SK-N-SH (cell line): ENCODE results near the gene PDS5B. TPM values are rescaled to one million over a fixed set of nuclear protein-coding genes. Genes with fewer than 3 reads are reported as not detected.
A peak's percentile ranks its signal among the peaks of the same experiment; 100 is the strongest.
"Not testable (repeated sequence)": the region's sequence is repeated elsewhere in the genome, so short reads cannot be mapped to it uniquely, and the experiment has no call there.

Source experiments
- CTCF ChIA-PET: fragments of 300-600, 350-600 bp; formaldehyde crosslinking; extraction: SDS; loops from one replicate; lab custom pipeline; 2021; lab: Yijun Ruan, JAX
- POLR2A ChIA-PET: fragments of 350-600 bp; sonication (Branson Sonifier 250); formaldehyde crosslinking; extraction: SDS; loops from one replicate; lab custom pipeline; 2020; ENCODE audit warnings: antibody characterized with exemption, inconsistent platforms; lab: Yijun Ruan, JAX
- DNase-seq: peaks from one replicate; pipeline ENCODE4 v3.0.0; 2012
- H2AFZ ChIP-seq: fragments of 200-600 bp; sonication (generic); 2 replicates; pipeline ENCODE4 v1.8.1; 2016; ENCODE audit warnings: antibody characterized with exemption, mild to moderate bottlenecking, low read depth
- H3F3A ChIP-seq: fragments of 200-600 bp; sonication (generic); replicated peaks from 2 replicates; pipeline ENCODE3; 2016; ENCODE audit warnings: antibody characterized with exemption, mild to moderate bottlenecking; ENCODE audit not compliant: insufficient read depth
- H3K27ac ChIP-seq, 2 experiments: fragments of 200-500 bp in 1 of 2; fragments of 200-600 bp in 1 of 2; sonication (Bioruptor generic) in 1 of 2; sonication (generic), shearing (Covaris generic) in 1 of 2; 2 replicates each; pipeline versions ENCODE4 v1.5.1 to v1.6.1; 2014 to 2016; ENCODE audit warnings: low read depth in 2 of 2, inconsistent platforms in 1 of 2, low read length in 1 of 2, mild to moderate bottlenecking in 1 of 2, mixed read lengths in 1 of 2
- H3K27me3 ChIP-seq: fragments of 200-600 bp; sonication (generic), shearing (Covaris generic); 2 replicates; pipeline ENCODE4 v1.6.1; 2016; ENCODE audit warnings: mixed run types; ENCODE audit not compliant: insufficient read depth
- H3K36me3 ChIP-seq, 2 experiments: fragments of 200-500 bp in 1 of 2; fragments of 200-600 bp in 1 of 2; sonication (Bioruptor generic) in 1 of 2; sonication (generic) in 1 of 2; replicated peaks in 1 of 2; 2 replicates each; pipeline versions ENCODE3 to v1.5.1; 2014 to 2016; ENCODE audit warnings: low read length in 1 of 2, mild to moderate bottlenecking in 1 of 2; ENCODE audit not compliant: insufficient read depth in 2 of 2, control insufficient read depth in 1 of 2
- H3K4me1 ChIP-seq, 2 experiments: fragments of 200-500 bp in 1 of 2; fragments of 200-600 bp in 1 of 2; sonication (Bioruptor generic) in 1 of 2; sonication (generic), shearing (Covaris generic) in 1 of 2; 2 replicates each; pipeline versions ENCODE4 v1.5.1 to v1.6.1; 2014 to 2016; ENCODE audit warnings: low read depth in 1 of 2, low read length in 1 of 2, mixed run types in 1 of 2; ENCODE audit not compliant: insufficient read depth in 2 of 2, control insufficient read depth in 1 of 2
- H3K4me2 ChIP-seq: fragments of 200-600 bp; sonication (generic), shearing (Covaris generic); 2 replicates; pipeline ENCODE4 v1.6.1; 2017; ENCODE audit warnings: mixed run types
- H3K4me3 ChIP-seq, 2 experiments: fragments of 200-500 bp in 1 of 2; fragments of 200-600 bp in 1 of 2; sonication (Bioruptor generic) in 1 of 2; sonication (generic), shearing (Covaris generic) in 1 of 2; 2 replicates each; pipeline versions ENCODE4 v1.5.1 to v1.8.1; 2014 to 2016; ENCODE audit warnings: low read depth in 2 of 2, inconsistent platforms in 1 of 2, low read length in 1 of 2, mild to moderate bottlenecking in 1 of 2, mixed read lengths in 1 of 2, moderate library complexity in 1 of 2
- H3K79me2 ChIP-seq: fragments of 200-600 bp; sonication (generic); 2 replicates; pipeline ENCODE4 v1.8.1; 2017; ENCODE audit warnings: mild to moderate bottlenecking; ENCODE audit not compliant: insufficient read depth
- H3K9ac ChIP-seq: fragments of 200-600 bp; sonication (generic); 2 replicates; pipeline ENCODE4 v1.6.1; 2017; ENCODE audit warnings: mixed run types
- H3K9me2 ChIP-seq: fragments of 200-600 bp; sonication (generic); 2 replicates; pipeline ENCODE4 v1.6.1; 2017; ENCODE audit warnings: mixed run types
- H3K9me3 ChIP-seq: fragments of 200-600 bp; sonication (generic); 2 replicates; pipeline ENCODE4 v1.6.1; 2017; ENCODE audit warnings: mixed run types, mild to moderate bottlenecking, moderate library complexity
- H4K20me1 ChIP-seq: fragments of 200-600 bp; sonication (generic); 2 replicates; pipeline ENCODE4 v1.6.1; 2017; ENCODE audit warnings: mild to moderate bottlenecking, mixed run types; ENCODE audit not compliant: insufficient read depth
- ELF1 ChIP-seq: IDR thresholded peaks from 2 replicates; pipeline ENCODE4 v1.4.0; 2012
- FOSL2 ChIP-seq: IDR thresholded peaks from 2 replicates; pipeline ENCODE4 v1.4.0; 2012; ENCODE audit warnings: low read depth, mild to moderate bottlenecking, moderate library complexity, borderline replicate concordance
- FOXM1 ChIP-seq: IDR thresholded peaks from 2 replicates; pipeline ENCODE4 v1.4.0; 2012; ENCODE audit warnings: low read depth, mild to moderate bottlenecking
- RXRA ChIP-seq: IDR thresholded peaks from 2 replicates; pipeline ENCODE4 v1.4.0; 2012; ENCODE audit warnings: low read depth, mild to moderate bottlenecking, borderline replicate concordance
- TCF12 ChIP-seq: IDR thresholded peaks from 2 replicates; pipeline ENCODE4 v1.4.0; 2012
- TEAD4 ChIP-seq: IDR thresholded peaks from 2 replicates; pipeline ENCODE4 v1.4.0; 2012; ENCODE audit warnings: mild to moderate bottlenecking, borderline replicate concordance; ENCODE audit not compliant: insufficient read depth
- YY1 ChIP-seq: IDR thresholded peaks from 2 replicates; pipeline ENCODE4 v1.4.0; 2012; ENCODE audit warnings: low read depth, mild to moderate bottlenecking
- WGBS: methylation state at CpG from one replicate; pipeline ENCODE4 v1.1.6; 2017; ENCODE audit warnings: low lambda C conversion rate; 5-methylcytosine and 5-hydroxymethylcytosine counted together
- polyA plus RNA-seq, 3 experiments: library from polyadenylated mRNA; depleted of rRNA; stranded (reverse); fragments of >200 nt; gene quantifications; 2 replicates each; pipeline ENCODE4 v1.2.3, GENCODE V29; 2012
- small RNA-seq, 7 experiments: library from RNA; depleted of rRNA; stranded (forward); fragments of <200 nt; gene quantifications; one replicate each; pipeline ENCODE3, GENCODE V24; 2012
- TF ChIP-seq, protein P1 (sequence below): IDR thresholded peaks from 2 replicates; pipeline ENCODE4; 2012
- TF ChIP-seq, protein P2 (sequence below): IDR thresholded peaks from 2 replicates; pipeline ENCODE4 v1.4.0; 2012; ENCODE audit warnings: low read depth
- TF ChIP-seq, protein P3 (sequence below): IDR thresholded peaks from 2 replicates; pipeline ENCODE4 v1.6.1; 2012; ENCODE audit warnings: mild to moderate bottlenecking, low read depth, low read length, moderate library complexity

Gene PDS5B
- polyA plus RNA-seq, 1 of the 3 experiments (the other 2 are of a cell fraction): 3.8 TPM

DNA sequence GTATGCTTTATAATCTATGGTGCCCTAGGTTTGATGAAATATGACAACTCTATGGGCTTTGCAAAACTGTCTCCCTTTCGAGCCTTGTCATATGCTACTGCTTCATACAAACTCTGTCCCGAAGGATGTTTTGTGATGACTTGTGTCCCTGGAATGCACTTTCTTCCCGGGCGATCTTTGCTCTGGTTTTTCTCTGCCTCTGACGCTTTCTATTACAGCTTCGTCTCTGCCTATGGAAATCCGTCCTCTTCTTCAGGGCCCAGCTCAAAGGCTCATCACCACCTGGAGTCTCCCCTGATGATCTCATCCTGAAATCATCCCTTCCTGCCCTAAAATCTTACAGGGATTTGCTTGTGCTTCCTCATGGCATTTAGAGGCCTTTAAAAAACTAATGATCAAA, 238.4 kb downstream of the PDS5B start (continued):
- TF ChIP-seq RXRA (peak; percentile 47; the same call in 1 of the 2 replicates), FOXM1 (peak; percentile 80; the same call in 1 of the 2 replicates), TCF12 (peak; percentile 99), ELF1 (0 out of 2 replicates have a peak, but pooled peaks have one; percentile 14), TEAD4 (peak; percentile 94)
- TF ChIP-seq, protein P1, sequence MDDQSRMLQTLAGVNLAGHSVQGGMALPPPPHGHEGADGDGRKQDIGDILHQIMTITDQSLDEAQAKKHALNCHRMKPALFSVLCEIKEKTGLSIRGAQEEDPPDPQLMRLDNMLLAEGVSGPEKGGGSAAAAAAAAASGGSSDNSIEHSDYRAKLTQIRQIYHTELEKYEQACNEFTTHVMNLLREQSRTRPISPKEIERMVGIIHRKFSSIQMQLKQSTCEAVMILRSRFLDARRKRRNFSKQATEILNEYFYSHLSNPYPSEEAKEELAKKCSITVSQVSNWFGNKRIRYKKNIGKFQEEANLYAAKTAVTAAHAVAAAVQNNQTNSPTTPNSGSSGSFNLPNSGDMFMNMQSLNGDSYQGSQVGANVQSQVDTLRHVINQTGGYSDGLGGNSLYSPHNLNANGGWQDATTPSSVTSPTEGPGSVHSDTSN: peak; percentile 93
- TF ChIP-seq, protein P2, sequence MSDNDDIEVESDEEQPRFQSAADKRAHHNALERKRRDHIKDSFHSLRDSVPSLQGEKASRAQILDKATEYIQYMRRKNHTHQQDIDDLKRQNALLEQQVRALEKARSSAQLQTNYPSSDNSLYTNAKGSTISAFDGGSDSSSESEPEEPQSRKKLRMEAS: peak; percentile 36; the same call in 1 of the 2 replicates
- TF ChIP-seq, all 33 proteins: peak for 11

DNA sequence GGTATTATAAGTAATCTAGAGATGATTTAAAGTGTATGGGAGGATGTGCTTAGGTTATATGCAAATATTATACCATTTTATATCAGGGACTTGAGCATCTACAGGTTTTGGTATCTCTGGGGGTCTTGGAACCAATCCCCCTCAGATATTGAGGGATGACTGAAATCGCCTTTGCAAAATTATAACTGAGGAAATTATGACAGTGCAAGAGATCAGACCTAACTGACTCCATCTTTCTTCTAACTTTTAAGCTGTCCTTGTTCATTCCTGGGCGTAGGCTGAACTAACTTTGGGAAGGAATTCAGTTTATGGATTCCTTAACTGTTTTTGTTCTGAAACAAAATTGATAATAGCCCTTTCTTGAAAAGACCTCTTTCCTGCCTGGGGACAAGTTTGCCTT, 239.2 kb downstream of the PDS5B start:
- H2AFZ ChIP-seq: 0 out of 2 replicates have a peak overlapping the region, but pooled peaks have one; percentile 73
- CTCF ChIA-PET: no interaction called here

DNA sequence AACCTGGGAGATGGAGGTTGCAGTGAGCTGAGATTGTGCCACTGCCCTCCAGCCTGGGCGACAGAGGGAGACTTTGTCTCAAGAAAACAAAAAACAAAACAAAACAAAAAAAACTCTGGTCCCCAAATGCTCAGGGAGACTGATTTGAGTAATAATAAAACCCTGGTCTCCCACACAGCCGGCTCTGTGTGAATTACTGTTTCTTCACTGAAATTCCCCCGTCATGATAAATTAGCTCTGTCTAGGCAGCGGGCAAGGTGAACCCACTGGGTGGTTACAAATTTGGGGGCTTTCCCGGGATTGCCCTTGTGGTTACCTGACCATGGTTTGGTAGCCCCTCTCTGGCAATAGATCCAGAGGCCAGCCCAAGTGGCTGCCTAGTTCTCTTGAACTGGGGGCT, 240.1 kb downstream of the PDS5B start:
- H3K9ac ChIP-seq, H4K20me1 ChIP-seq, H2AFZ ChIP-seq, H3K27me3 ChIP-seq, H3K4me3 ChIP-seq, H3K36me3 ChIP-seq, POLR2A ChIA-PET, H3K9me3 ChIP-seq, H3K79me2 ChIP-seq, H3K4me2 ChIP-seq, DNase-seq, H3K9me2 ChIP-seq, H3K27ac ChIP-seq, CTCF ChIA-PET: not testable (repeated sequence)
- peaks cover 12% of the 10 kb centered on the region for H3F3A ChIP-seq
- peaks cover 2 to 16% of the 10 kb centered on the region in 2 experiments; a peak in 3 of 4 replicates for H3K4me1 ChIP-seq
- 99% methylated on average over 5 of the region's 5 CpGs for WGBS

More for the DNA sequence above, 239.2 kb downstream of the PDS5B start:
- H3K9me2 ChIP-seq: no peaks in the 10 kb centered on the region
- no peaks in the 10 kb centered on the region for H4K20me1 ChIP-seq
- no peak for DNase-seq
- POLR2A ChIA-PET: no interaction called here
- peak overlapping the region; percentile 39 to 77; a peak in 3 of 4 replicates for H3K27ac ChIP-seq
- WGBS: 95% methylated on average over 2 of the region's 2 CpGs
- H3K9me3 ChIP-seq: no peaks in the 10 kb centered on the region
- no peak overlapping the region for H3K4me3 ChIP-seq
- H3F3A ChIP-seq: peaks cover 12% of the 10 kb centered on the region
- TF ChIP-seq YY1: no peak
- no peak for TF ChIP-seq FOSL2
- TF ChIP-seq, protein P3, sequence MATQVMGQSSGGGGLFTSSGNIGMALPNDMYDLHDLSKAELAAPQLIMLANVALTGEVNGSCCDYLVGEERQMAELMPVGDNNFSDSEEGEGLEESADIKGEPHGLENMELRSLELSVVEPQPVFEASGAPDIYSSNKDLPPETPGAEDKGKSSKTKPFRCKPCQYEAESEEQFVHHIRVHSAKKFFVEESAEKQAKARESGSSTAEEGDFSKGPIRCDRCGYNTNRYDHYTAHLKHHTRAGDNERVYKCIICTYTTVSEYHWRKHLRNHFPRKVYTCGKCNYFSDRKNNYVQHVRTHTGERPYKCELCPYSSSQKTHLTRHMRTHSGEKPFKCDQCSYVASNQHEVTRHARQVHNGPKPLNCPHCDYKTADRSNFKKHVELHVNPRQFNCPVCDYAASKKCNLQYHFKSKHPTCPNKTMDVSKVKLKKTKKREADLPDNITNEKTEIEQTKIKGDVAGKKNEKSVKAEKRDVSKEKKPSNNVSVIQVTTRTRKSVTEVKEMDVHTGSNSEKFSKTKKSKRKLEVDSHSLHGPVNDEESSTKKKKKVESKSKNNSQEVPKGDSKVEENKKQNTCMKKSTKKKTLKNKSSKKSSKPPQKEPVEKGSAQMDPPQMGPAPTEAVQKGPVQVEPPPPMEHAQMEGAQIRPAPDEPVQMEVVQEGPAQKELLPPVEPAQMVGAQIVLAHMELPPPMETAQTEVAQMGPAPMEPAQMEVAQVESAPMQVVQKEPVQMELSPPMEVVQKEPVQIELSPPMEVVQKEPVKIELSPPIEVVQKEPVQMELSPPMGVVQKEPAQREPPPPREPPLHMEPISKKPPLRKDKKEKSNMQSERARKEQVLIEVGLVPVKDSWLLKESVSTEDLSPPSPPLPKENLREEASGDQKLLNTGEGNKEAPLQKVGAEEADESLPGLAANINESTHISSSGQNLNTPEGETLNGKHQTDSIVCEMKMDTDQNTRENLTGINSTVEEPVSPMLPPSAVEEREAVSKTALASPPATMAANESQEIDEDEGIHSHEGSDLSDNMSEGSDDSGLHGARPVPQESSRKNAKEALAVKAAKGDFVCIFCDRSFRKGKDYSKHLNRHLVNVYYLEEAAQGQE: no peak
- H3K79me2 ChIP-seq: no peaks in the 10 kb centered on the region
- H3K4me2 ChIP-seq: no peak overlapping the region
- no peaks in the 10 kb centered on the region for H3K36me3 ChIP-seq
- H3K9ac ChIP-seq: no peak overlapping the region
- no peaks in the 10 kb centered on the region for H3K27me3 ChIP-seq
- H3K4me1 ChIP-seq: peaks cover 2 to 16% of the 10 kb centered on the region in 2 experiments; a peak in 3 of 4 replicates

Small RNA genes lying within 50 kb of the gene (small RNA-seq; reads per million reads assigned to genes)
- 0 reads per million in 7 experiments for gene RNY1P4

Other genes starting within 250 kb of the PDS5B start
- gene N4BP2L1, start 158.3 kb upstream of the PDS5B start, polyA plus RNA-seq (2012; rRNA removed): 1.2 and 1.3 TPM in 2 replicates
- gene N4BP2L2, start 47.7 kb upstream of the PDS5B start, polyA plus RNA-seq (2012; rRNA removed): 16.0 and 22.5 TPM in 2 replicates